ENCODE measurements around the gene BAHD1.

The BAHD1 gene

GRCh38 chr15:40435710-40436089 lies 5.1 kb upstream of the BAHD1 start (continued):
- TF ChIP-seq, protein P1, sequence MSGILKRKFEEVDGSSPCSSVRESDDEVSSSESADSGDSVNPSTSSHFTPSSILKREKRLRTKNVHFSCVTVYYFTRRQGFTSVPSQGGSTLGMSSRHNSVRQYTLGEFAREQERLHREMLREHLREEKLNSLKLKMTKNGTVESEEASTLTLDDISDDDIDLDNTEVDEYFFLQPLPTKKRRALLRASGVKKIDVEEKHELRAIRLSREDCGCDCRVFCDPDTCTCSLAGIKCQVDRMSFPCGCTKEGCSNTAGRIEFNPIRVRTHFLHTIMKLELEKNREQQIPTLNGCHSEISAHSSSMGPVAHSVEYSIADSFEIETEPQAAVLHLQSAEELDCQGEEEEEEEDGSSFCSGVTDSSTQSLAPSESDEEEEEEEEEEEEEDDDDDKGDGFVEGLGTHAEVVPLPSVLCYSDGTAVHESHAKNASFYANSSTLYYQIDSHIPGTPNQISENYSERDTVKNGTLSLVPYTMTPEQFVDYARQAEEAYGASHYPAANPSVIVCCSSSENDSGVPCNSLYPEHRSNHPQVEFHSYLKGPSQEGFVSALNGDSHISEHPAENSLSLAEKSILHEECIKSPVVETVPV (CRISPR knock-in tag; IDR thresholded peaks at IDR 0.05): no peak
- no peak for TF ChIP-seq GLIS3 (CRISPR knock-in tag; IDR thresholded peaks at IDR 0.05)
- no peak for TF ChIP-seq ARNTL (CRISPR knock-in tag; IDR thresholded peaks at IDR 0.05; ENCODE audit: borderline replicate concordance, low read depth)
- no peak for TF ChIP-seq OSR1 (CRISPR knock-in tag; IDR thresholded peaks at IDR 0.05)
- no peak for TF ChIP-seq ZFP30 (CRISPR knock-in tag; IDR thresholded peaks at IDR 0.05)

DNA sequence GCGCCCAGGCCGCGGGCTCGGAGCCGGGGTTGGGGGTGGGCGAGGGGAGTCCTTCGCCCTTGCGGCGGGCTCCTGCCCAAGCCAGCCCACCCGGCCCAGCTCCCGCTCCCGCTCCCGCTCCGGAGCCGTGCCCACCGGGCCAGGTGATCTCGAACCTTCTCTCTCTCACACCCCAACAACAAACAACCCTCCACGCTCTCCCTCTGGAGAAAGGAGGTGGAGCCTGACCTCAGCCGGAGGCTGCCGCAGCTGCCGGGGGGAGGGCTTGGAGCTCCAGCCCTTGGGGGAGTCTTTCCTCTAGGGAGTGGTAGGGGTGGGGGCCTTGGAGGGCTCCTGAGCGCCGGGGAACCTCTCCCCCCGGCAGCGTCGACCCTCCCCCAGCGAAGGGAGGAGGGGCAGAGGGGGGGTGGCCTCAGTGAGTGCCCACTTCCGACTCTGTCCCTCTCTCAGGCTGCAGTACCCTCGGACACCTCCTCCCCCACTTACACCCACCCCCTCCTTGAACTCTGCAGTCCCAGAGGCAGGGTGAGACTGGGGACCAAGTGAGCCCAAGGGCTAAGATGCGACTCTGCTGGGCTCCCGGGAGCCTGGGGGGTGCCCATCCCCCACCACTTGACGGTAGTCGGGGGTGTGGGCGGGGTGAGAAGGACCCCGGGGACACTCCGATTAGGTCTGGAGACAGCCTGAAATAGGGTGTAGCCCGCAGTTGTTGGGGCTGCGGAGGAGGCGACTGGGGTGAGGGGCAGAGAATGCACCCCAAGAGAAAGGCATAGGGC lies 4.4 kb upstream of the BAHD1 start:
- TF ChIP-seq ZNF8 (CRISPR knock-in tag; IDR thresholded peaks at IDR 0.05) (no peak), TCF4 (CRISPR knock-in tag; IDR thresholded peaks at IDR 0.05; ENCODE audit: borderline replicate concordance) (no peak), POU6F1 (CRISPR knock-in tag; IDR thresholded peaks at IDR 0.05; ENCODE audit: borderline replicate concordance, low read depth) (no peak), SNAI2 (CRISPR knock-in tag; IDR thresholded peaks at IDR 0.05) (no peak)
- TF ChIP-seq, protein P2, sequence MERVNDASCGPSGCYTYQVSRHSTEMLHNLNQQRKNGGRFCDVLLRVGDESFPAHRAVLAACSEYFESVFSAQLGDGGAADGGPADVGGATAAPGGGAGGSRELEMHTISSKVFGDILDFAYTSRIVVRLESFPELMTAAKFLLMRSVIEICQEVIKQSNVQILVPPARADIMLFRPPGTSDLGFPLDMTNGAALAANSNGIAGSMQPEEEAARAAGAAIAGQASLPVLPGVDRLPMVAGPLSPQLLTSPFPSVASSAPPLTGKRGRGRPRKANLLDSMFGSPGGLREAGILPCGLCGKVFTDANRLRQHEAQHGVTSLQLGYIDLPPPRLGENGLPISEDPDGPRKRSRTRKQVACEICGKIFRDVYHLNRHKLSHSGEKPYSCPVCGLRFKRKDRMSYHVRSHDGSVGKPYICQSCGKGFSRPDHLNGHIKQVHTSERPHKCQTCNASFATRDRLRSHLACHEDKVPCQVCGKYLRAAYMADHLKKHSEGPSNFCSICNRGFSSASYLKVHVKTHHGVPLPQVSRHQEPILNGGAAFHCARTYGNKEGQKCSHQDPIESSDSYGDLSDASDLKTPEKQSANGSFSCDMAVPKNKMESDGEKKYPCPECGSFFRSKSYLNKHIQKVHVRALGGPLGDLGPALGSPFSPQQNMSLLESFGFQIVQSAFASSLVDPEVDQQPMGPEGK (CRISPR knock-in tag; IDR thresholded peaks at IDR 0.05; ENCODE audit: borderline replicate concordance): peak; percentile 38; the same call in 1 of the 2 replicates
- ATAC-seq: peak; percentile 15; the same call in 2 of the 3 replicates

GRCh38 chr15:40436892-40437751 lies 3.6 kb upstream of the BAHD1 start:
- ATAC-seq: no peak
- TF ChIP-seq OSR1 (CRISPR knock-in tag; IDR thresholded peaks at IDR 0.05): no peak
- no peak for TF ChIP-seq BACH2 (CRISPR knock-in tag; IDR thresholded peaks at IDR 0.05; ENCODE audit: borderline replicate concordance)
- TF ChIP-seq ZNF70 (CRISPR knock-in tag; IDR thresholded peaks at IDR 0.05): no peak
- TF ChIP-seq POU6F1 (CRISPR knock-in tag; IDR thresholded peaks at IDR 0.05; ENCODE audit: borderline replicate concordance, low read depth): no peak
- no peak for TF ChIP-seq ISL1 (CRISPR knock-in tag; IDR thresholded peaks at IDR 0.05)
- no peak for TF ChIP-seq GLIS3 (CRISPR knock-in tag; IDR thresholded peaks at IDR 0.05)
- TF ChIP-seq ESRRG (CRISPR knock-in tag; IDR thresholded peaks at IDR 0.05): no peak
- TF ChIP-seq TOX (CRISPR knock-in tag; IDR thresholded peaks at IDR 0.05; ENCODE audit: borderline replicate concordance): no peak
- TF ChIP-seq SNAI2 (CRISPR knock-in tag; IDR thresholded peaks at IDR 0.05): no peak
- TF ChIP-seq CREB5 (CRISPR knock-in tag; IDR thresholded peaks at IDR 0.05; ENCODE audit: low read depth): no peak
- no peak for TF ChIP-seq CSDC2 (CRISPR knock-in tag; IDR thresholded peaks at IDR 0.05)
- TF ChIP-seq TCF4 (CRISPR knock-in tag; IDR thresholded peaks at IDR 0.05; ENCODE audit: borderline replicate concordance): no peak
- TF ChIP-seq ZFP30 (CRISPR knock-in tag; IDR thresholded peaks at IDR 0.05): no peak
- TF ChIP-seq, protein P1 (CRISPR knock-in tag; IDR thresholded peaks at IDR 0.05): no peak
- TF ChIP-seq, protein P3, sequence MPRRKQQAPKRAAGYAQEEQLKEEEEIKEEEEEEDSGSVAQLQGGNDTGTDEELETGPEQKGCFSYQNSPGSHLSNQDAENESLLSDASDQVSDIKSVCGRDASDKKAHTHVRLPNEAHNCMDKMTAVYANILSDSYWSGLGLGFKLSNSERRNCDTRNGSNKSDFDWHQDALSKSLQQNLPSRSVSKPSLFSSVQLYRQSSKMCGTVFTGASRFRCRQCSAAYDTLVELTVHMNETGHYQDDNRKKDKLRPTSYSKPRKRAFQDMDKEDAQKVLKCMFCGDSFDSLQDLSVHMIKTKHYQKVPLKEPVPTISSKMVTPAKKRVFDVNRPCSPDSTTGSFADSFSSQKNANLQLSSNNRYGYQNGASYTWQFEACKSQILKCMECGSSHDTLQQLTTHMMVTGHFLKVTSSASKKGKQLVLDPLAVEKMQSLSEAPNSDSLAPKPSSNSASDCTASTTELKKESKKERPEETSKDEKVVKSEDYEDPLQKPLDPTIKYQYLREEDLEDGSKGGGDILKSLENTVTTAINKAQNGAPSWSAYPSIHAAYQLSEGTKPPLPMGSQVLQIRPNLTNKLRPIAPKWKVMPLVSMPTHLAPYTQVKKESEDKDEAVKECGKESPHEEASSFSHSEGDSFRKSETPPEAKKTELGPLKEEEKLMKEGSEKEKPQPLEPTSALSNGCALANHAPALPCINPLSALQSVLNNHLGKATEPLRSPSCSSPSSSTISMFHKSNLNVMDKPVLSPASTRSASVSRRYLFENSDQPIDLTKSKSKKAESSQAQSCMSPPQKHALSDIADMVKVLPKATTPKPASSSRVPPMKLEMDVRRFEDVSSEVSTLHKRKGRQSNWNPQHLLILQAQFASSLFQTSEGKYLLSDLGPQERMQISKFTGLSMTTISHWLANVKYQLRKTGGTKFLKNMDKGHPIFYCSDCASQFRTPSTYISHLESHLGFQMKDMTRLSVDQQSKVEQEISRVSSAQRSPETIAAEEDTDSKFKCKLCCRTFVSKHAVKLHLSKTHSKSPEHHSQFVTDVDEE (CRISPR knock-in tag; IDR thresholded peaks at IDR 0.05): no peak
- no peak for TF ChIP-seq ZFP3 (CRISPR knock-in tag; IDR thresholded peaks at IDR 0.05)

Measured in SK-N-SH treated with all-trans-retinoic acid at 6 μM for 48 hours (cell line).